Pancreas (tissue), 10 donors: ENCODE measurements around the gene SCNM1. TPM values are rescaled to one million over a fixed set of nuclear protein-coding genes. Genes with fewer than 3 reads are reported as not detected.

Experiments
- ATAC-seq, 4 donors: fragments of 200-7000 bp; cut with Tn5 transposase; one replicate each; pipeline versions ENCODE4 v1.8.0 to v1.9.1; 2020; ENCODE audit warnings: mild to moderate bottlenecking in 4 of 4, moderate library complexity in 4 of 4
- DNase-seq, 6 donors: peaks; one replicate each; pipeline ENCODE4 v3.0.0-alpha.2; 2020
- FAIRE-seq: peaks from 2 replicates; lab custom pipeline; 2012; peaks lifted over from hg19 to GRCh38; lab: Jason Lieb, UNC
- H3K27ac ChIP-seq, 4 donors: fragments of 200-600 bp; sonication (generic); 1 replicate in 3 of 4; 2 replicates in 1 of 4; pipeline versions ENCODE4 v1.5.0 to v1.8.0; 2020
- H3K27me3 ChIP-seq, 4 donors: fragments of 200-600 bp; one replicate each; pipeline ENCODE4 v1.8.0; 2021
- H3K36me3 ChIP-seq, 3 donors: fragments of 200-600 bp; sonication (generic) in 1 of 3; one replicate each; pipeline versions ENCODE4 v1.5.0 to v1.8.0; 2020 to 2021
- H3K4me1 ChIP-seq, 3 donors: fragments of 200-600 bp; one replicate each; pipeline ENCODE4 v1.8.0; 2021
- H3K4me3 ChIP-seq, 4 donors: fragments of 200-600 bp; sonication (generic) in 2 of 4; one replicate each; pipeline versions ENCODE4 v1.5.0 to v1.8.0; 2020 to 2021
- H3K9me3 ChIP-seq, 4 donors: fragments of 200-600 bp; one replicate each; pipeline ENCODE4 v1.8.0; 2021
- CTCF ChIP-seq, 4 donors: fragments of 200-600 bp; sonication (generic) in 3 of 4; IDR thresholded peaks; one replicate each; pipeline versions ENCODE4 v1.5.0 to v1.8.0; 2021; ENCODE audit warnings: antibody characterized with exemption in 4 of 4
- WGBS, 2 donors: extraction: QIAGEN DNeasy Blood & Tissue Kit; methylation state at CpG; one replicate each; pipeline ENCODE4 v1.1.7; 2013; 5-methylcytosine and 5-hydroxymethylcytosine counted together
- intact Hi-C, 3 donors: fragments of 100-400 bp; cut with DNase I; formaldehyde crosslinking; loops; one replicate each; pipeline versions ENCODE4 v1.11.1 to v1.14.2; 2022
- polyA plus RNA-seq, 2 donors: library from polyadenylated mRNA; stranded (reverse); fragments of 200-250 nt; gene quantifications; one replicate each; pipeline ENCODE4 v1.2.3, GENCODE V29; 2013
- total RNA-seq, 6 donors: library from RNA; stranded (reverse); fragmentation: NEBNext Ultra II Directional in 4 of 6; extraction: Animal tissue kit (Norgen Biotek cat#: 25700) in 4 of 6; gene quantifications; one replicate each; pipeline versions ENCODE4 v1.2.1 to v1.2.4, GENCODE V29; 2021 to 2023
- donor health status: healthy with polysubstance abuse.
- donor health status: DM: no; HTN: no; CAD: no; lungs with moderate emphysema.
- donor health status: DM: no; HTN: no; CAD: no.
- donor health status: control.
- donor health status: control.
- donor health status: Bipolar disorder and iron deficiency.
- donor health status: DM: yes; HTN: yes; CAD: no.
- donor health status: DM: no; HTN: no; CAD: no.
- donor health status: DM: no; HTN: no; CAD: no.
- donor health status: DM: yes; HTN: yes; CAD: no.

SCNM1 gene
- total and polyA plus RNA-seq, 8 donors, result 7.7 to 33.7 (median 11.2) TPM

- Histone ChIP-seq H3K36me3 (peaks cover 0 to 9% (median 0%) of the 10 kb centered on the region in 3 donors), H3K27ac (peak overlapping the region in 2 of 4 donors; percentile 23 to 70), H3K4me1 (peaks cover 7 to 13% (median 8%) of the 10 kb centered on the region in 3 donors), H3K9me3 (no peaks in the 10 kb centered on the region), H3K27me3 (no peaks in the 10 kb centered on the region), H3K4me3 (peak overlapping the region; percentile 49 to 72 (median 67))
- FAIRE-seq, result no peak
- intact Hi-C loops, result no loop called here
- ATAC-seq, result peak in 3 of 4 donors; percentile 13 to 28 (median 24)
- TF ChIP-seq CTCF (IDR thresholded peaks at IDR 0.05), result no peak
- peak in 2 of 6 donors; percentile 43 to 59 for DNase-seq
- 13 to 19% methylated on average over 11 of the region's 11 CpGs for WGBS, 2 donors
Measured at GRCh38 chr1:151164732-151165280, 1.1 kb upstream of the SCNM1 start.

- FAIRE-seq, result no peak
- ATAC-seq, result peak; percentile 23 to 53 (median 40)
- intact Hi-C loops, result no loop called here
- H3K27ac ChIP-seq, result peak overlapping the region in 2 of 4 donors; percentile 53 to 70
- peak overlapping the region; percentile 49 to 72 (median 67) for H3K4me3 ChIP-seq
- H3K9me3 ChIP-seq, result no peaks in the 10 kb centered on the region
- DNase-seq, result peak in 4 of 6 donors; percentile 34 to 60 (median 50)
- TF ChIP-seq CTCF (IDR thresholded peaks at IDR 0.05), result no peak
- 1 to 5% methylated on average over 15 of the region's 15 CpGs for WGBS, 2 donors
- H3K27me3 ChIP-seq, result no peaks in the 10 kb centered on the region
- peaks cover 7 to 13% (median 8%) of the 10 kb centered on the region in 3 donors for H3K4me1 ChIP-seq
- H3K36me3 ChIP-seq, result peaks cover 0 to 7% (median 0%) of the 10 kb centered on the region in 3 donors
Measured at GRCh38 chr1:151165281-151165737, 635 bp upstream of the SCNM1 start.

GRCh38 chr1:151166505-151166956, 587 bp downstream of the SCNM1 start:
- Histone ChIP-seq H3K4me3 (peak overlapping the region; percentile 49 to 72 (median 67)), H3K36me3 (no peaks in the 10 kb centered on the region), H3K9me3 (no peaks in the 10 kb centered on the region), H3K27me3 (no peaks in the 10 kb centered on the region), H3K4me1 (peaks cover 7 to 13% (median 8%) of the 10 kb centered on the region in 3 donors), H3K27ac (peak overlapping the region in 1 of 4 donors; percentile 35)
- WGBS, 2 donors, result 3% methylated on average over 15 of the region's 15 CpGs
- no peak for TF ChIP-seq CTCF (IDR thresholded peaks at IDR 0.05)
- intact Hi-C loops, result no loop called here
- no peak for FAIRE-seq
- ATAC-seq, result no peak
- DNase-seq, result no peak

GRCh38 chr1:151167116-151167515, 1.2 kb downstream of the SCNM1 start:
- intact Hi-C loops, result no loop called here
- no peak for TF ChIP-seq CTCF (IDR thresholded peaks at IDR 0.05)
- DNase-seq (no peak), FAIRE-seq (no peak), ATAC-seq (no peak)
- peak overlapping the region in 2 of 4 donors; percentile 68 to 72 for H3K4me3 ChIP-seq
- H3K9me3 ChIP-seq, result no peaks in the 10 kb centered on the region
- WGBS, 2 donors, result 87 to 95% methylated on average over 6 of the region's 6 CpGs
- H3K27ac ChIP-seq, result no peak overlapping the region
- H3K36me3 ChIP-seq, result no peaks in the 10 kb centered on the region
- no peaks in the 10 kb centered on the region for H3K27me3 ChIP-seq
- H3K4me1 ChIP-seq, result peaks cover 7 to 13% (median 8%) of the 10 kb centered on the region in 3 donors

DNA sequence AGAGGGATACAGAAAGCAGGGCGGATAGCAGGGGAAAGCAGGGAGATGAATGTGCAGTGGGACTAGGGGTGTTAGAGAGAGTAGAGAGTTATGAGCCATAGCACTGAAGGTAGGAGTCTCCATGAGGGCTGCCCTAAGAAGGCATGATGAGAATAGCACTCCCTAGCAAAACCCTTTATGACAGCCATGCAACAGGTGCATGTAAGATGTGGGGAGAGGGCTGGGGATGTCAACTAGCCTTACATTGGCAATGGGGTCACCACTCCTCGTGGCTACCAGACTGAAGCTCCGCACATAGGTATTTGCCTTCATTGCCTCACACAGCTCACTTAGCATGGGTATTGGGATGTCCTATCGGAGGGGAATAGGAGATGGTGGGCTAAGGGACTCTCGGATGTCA, 5.2 kb downstream of the SCNM1 start:
- ATAC-seq (no peak), DNase-seq (no peak), FAIRE-seq (no peak)
- H3K4me1 ChIP-seq, result peaks cover 5 to 8% (median 7%) of the 10 kb centered on the region in 3 donors
- no peak overlapping the region for H3K4me3 ChIP-seq
- H3K36me3 ChIP-seq, result peaks cover 0 to under 1% (median 0%) of the 10 kb centered on the region in 3 donors
- intact Hi-C loops, result no loop called here
- WGBS, 2 donors, result 78 to 85% methylated on average over 5 of the region's 5 CpGs
- no peak overlapping the region for H3K27ac ChIP-seq
- no peaks in the 10 kb centered on the region for H3K9me3 ChIP-seq
- TF ChIP-seq CTCF (IDR thresholded peaks at IDR 0.05), result no peak
- H3K27me3 ChIP-seq, result no peaks in the 10 kb centered on the region
